Activated CD4-positive, alpha-beta T cell treated with anti-CD3 and anti-CD28 coated beads, Interleukin-2, amount 10 ng/mL, durations not matched to agents 24 days and 14 days (primary cell): ENCODE data around the gene MAIP1. TPM values are rescaled to one million over a fixed set of nuclear protein-coding genes. Genes with fewer than 3 reads are reported as not detected.
"Not testable (repeated sequence)": the region's sequence is repeated elsewhere in the genome, so short reads cannot be mapped to it uniquely, and the experiment has no call there.

ENCODE experiments used
- DNase-seq: peaks from one replicate; pipeline ENCODE4 v3.0.0; 2022
- H3K27ac Mint-ChIP-seq: one replicate; pipeline ENCODE4 v1.8.0; 2022; ENCODE audit warnings: mild to moderate bottlenecking, mixed read lengths
- H3K27me3 Mint-ChIP-seq: one replicate; pipeline ENCODE4 v1.8.0; 2022; ENCODE audit warnings: mixed read lengths
- H3K36me3 Mint-ChIP-seq: one replicate; pipeline ENCODE4 v1.8.0; 2022; ENCODE audit warnings: low read depth, mild to moderate bottlenecking, mixed read lengths
- H3K4me1 Mint-ChIP-seq: one replicate; pipeline ENCODE4 v1.8.0; 2021; ENCODE audit warnings: mixed read lengths
- H3K4me3 Mint-ChIP-seq: one replicate; pipeline ENCODE4 v1.8.0; 2022; ENCODE audit warnings: mild to moderate bottlenecking, moderate library complexity, mixed read lengths
- H3K9me3 Mint-ChIP-seq: one replicate; pipeline ENCODE4 v1.8.0; 2021; ENCODE audit warnings: mixed read lengths
- intact Hi-C: fragments of 100-400 bp; cut with micrococcal nuclease; formaldehyde crosslinking; loops from one replicate; pipeline ENCODE4 v1.15.1; 2023
- total RNA-seq: library from RNA; stranded (reverse); gene quantifications from 2 replicates; pipeline ENCODE4 v1.2.3, GENCODE V29; 2022

MAIP1 gene
- total RNA-seq = 27.9 and 29.6 TPM in 2 replicates

- peak; percentile 94 for DNase-seq
- intact Hi-C loops = loop anchor here (1.0 to 5.0 kb wide), 2 partner anchors 44 to 857 kb away; partner anchors contain the start of genes BZW1 and C2orf69
- H3K4me3 Mint-ChIP-seq = peak within 1 kb of the TSS; percentile 98
- H3K9me3 Mint-ChIP-seq = no peaks in the 10 kb centered on the region
- H3K27me3 Mint-ChIP-seq = no peaks in the 10 kb centered on the region
- peaks cover 42% of the 10 kb centered on the region for H3K4me1 Mint-ChIP-seq
- H3K27ac Mint-ChIP-seq = peak within 1 kb of the TSS; percentile 96
- peaks cover 31% of the 10 kb centered on the region for H3K36me3 Mint-ChIP-seq
Measured at GRCh38 chr2:199955339-199956061, at the start of gene MAIP1, which contains the start of gene TYW5. MAIP1 (plus strand) TSS chr2:199955582; CDS start chr2:199955799, 217 bp downstream. TYW5 (minus strand) TSS chr2:199955491; CDS start chr2:199955470, 21 bp downstream.

- intact Hi-C loops = no loop called here
- no peaks in the 10 kb centered on the region for H3K9me3 Mint-ChIP-seq
- no peak for DNase-seq
- H3K4me1 Mint-ChIP-seq = peaks cover 12% of the 10 kb centered on the region
- peaks cover 4% of the 10 kb centered on the region for H3K36me3 Mint-ChIP-seq
- no peak overlapping the region for H3K4me3 Mint-ChIP-seq
- H3K27me3 Mint-ChIP-seq = peaks cover 28% of the 10 kb centered on the region
- no peak overlapping the region for H3K27ac Mint-ChIP-seq
Measured at GRCh38 chr2:199907008-199907714, 48.2 kb upstream of the MAIP1 start.

- Mint-ChIP-seq H3K9me3 (no peaks in the 10 kb centered on the region), H3K4me3 (peak overlapping the region; percentile 99), H3K27ac (peak overlapping the region; percentile 97), H3K36me3 (peaks cover 13% of the 10 kb centered on the region), H3K4me1 (peaks cover 31% of the 10 kb centered on the region), H3K27me3 (peaks cover 11% of the 10 kb centered on the region)
- intact Hi-C loops = loop anchor here (1.0 to 5.0 kb wide), 4 partner anchors 45 to 616 kb away; partner anchors contain the start of genes MAIP1, SGO2, SPATS2L and TYW5
- no peak for DNase-seq
Measured at GRCh38 chr2:199910338-199911051, 44.9 kb upstream of the MAIP1 start.

- peaks cover 31% of the 10 kb centered on the region for H3K4me1 Mint-ChIP-seq
- peak; percentile 97 for DNase-seq
- intact Hi-C loops = loop anchor here (1.0 to 5.0 kb wide), 4 partner anchors 44 to 615 kb away; partner anchors contain the start of genes MAIP1, SGO2, SPATS2L and TYW5
- H3K27me3 Mint-ChIP-seq = peaks cover 6% of the 10 kb centered on the region
- peak within 1 kb of the TSS; percentile 99 for H3K4me3 Mint-ChIP-seq
- peaks cover 20% of the 10 kb centered on the region for H3K36me3 Mint-ChIP-seq
- H3K9me3 Mint-ChIP-seq = no peaks in the 10 kb centered on the region
- peak within 1 kb of the TSS; percentile 97 for H3K27ac Mint-ChIP-seq
Measured at GRCh38 chr2:199911052-199911876, 44.1 kb upstream of the MAIP1 start, which contains the start of gene C2orf69. C2orf69 (plus strand) TSS chr2:199911293; CDS start chr2:199911439, 146 bp downstream.

GRCh38 chr2:199911877-199912161 is 43.6 kb upstream of the MAIP1 start:
- Mint-ChIP-seq H3K36me3 (peaks cover 25% of the 10 kb centered on the region), H3K27me3 (peaks cover 3% of the 10 kb centered on the region), H3K4me1 (peaks cover 31% of the 10 kb centered on the region), H3K4me3 (peak overlapping the region; percentile 99), H3K27ac (peak overlapping the region; percentile 97), H3K9me3 (no peaks in the 10 kb centered on the region)
- intact Hi-C loops = loop anchor here (1.0 to 5.0 kb wide), 4 partner anchors 43 to 614 kb away; partner anchors contain the start of genes MAIP1, SGO2, SPATS2L and TYW5
- DNase-seq = no peak

GRCh38 chr2:199912553-199913114 is 42.7 kb upstream of the MAIP1 start:
- H3K36me3 Mint-ChIP-seq = peaks cover 33% of the 10 kb centered on the region
- not testable (repeated sequence) for H3K9me3 Mint-ChIP-seq, H3K27me3 Mint-ChIP-seq
- H3K4me1 Mint-ChIP-seq = peaks cover 31% of the 10 kb centered on the region
- peak overlapping the region; percentile 99 for H3K4me3 Mint-ChIP-seq
- DNase-seq = peak; percentile 57
- peak overlapping the region; percentile 14 for H3K27ac Mint-ChIP-seq
- intact Hi-C loops = loop anchor here (5.0 kb wide), 1 partner anchor 395 kb away; the partner anchor contains the start of gene SPATS2L

- Mint-ChIP-seq H3K27ac (peak overlapping the region; percentile 1), H3K4me1 (peaks cover 31% of the 10 kb centered on the region), H3K9me3 (no peaks in the 10 kb centered on the region), H3K27me3 (no peaks in the 10 kb centered on the region), H3K36me3 (peaks cover 49% of the 10 kb centered on the region), H3K4me3 (peak overlapping the region; percentile 18)
- intact Hi-C loops = loop anchor here (5.0 kb wide), 1 partner anchor 393 kb away; the partner anchor contains the start of gene SPATS2L
- peak; percentile 54 for DNase-seq
Measured at GRCh38 chr2:199914372-199914958, 40.9 kb upstream of the MAIP1 start.

GRCh38 chr2:199916980-199917379 is 38.4 kb upstream of the MAIP1 start:
- Mint-ChIP-seq H3K9me3 (no peaks in the 10 kb centered on the region), H3K4me3 (no peak overlapping the region), H3K27ac (no peak overlapping the region), H3K4me1 (peaks cover 22% of the 10 kb centered on the region), H3K27me3 (no peaks in the 10 kb centered on the region), H3K36me3 (peaks cover 52% of the 10 kb centered on the region)
- peak; percentile 44 for DNase-seq
- intact Hi-C loops = no loop called here

- Mint-ChIP-seq H3K36me3 (peaks cover 42% of the 10 kb centered on the region), H3K4me3 (no peak overlapping the region), H3K27me3 (no peaks in the 10 kb centered on the region), H3K9me3 (no peaks in the 10 kb centered on the region), H3K4me1 (peaks cover 19% of the 10 kb centered on the region), H3K27ac (no peak overlapping the region)
- peak; percentile 50 for DNase-seq
- intact Hi-C loops = no loop called here
Measured at GRCh38 chr2:199922856-199923255, 32.5 kb upstream of the MAIP1 start.

- H3K27ac Mint-ChIP-seq = peak overlapping the region; percentile 30
- intact Hi-C loops = no loop called here
- H3K4me1 Mint-ChIP-seq = peaks cover 19% of the 10 kb centered on the region
Measured at GRCh38 chr2:199923924-199924323, 31.5 kb upstream of the MAIP1 start.

GRCh38 chr2:199926806-199927205 is 28.6 kb upstream of the MAIP1 start:
- Mint-ChIP-seq H3K4me1 (peaks cover 17% of the 10 kb centered on the region), H3K27me3 (no peaks in the 10 kb centered on the region), H3K9me3 (no peaks in the 10 kb centered on the region), H3K4me3 (no peak overlapping the region), H3K27ac (no peak overlapping the region), H3K36me3 (peaks cover 43% of the 10 kb centered on the region)
- intact Hi-C loops = no loop called here
- peak; percentile 0 for DNase-seq

More at GRCh38 chr2:199923924-199924323, 31.5 kb upstream of the MAIP1 start:
- peak; percentile 48 for DNase-seq
- no peaks in the 10 kb centered on the region for H3K9me3 Mint-ChIP-seq
- peaks cover 40% of the 10 kb centered on the region for H3K36me3 Mint-ChIP-seq
- H3K27me3 Mint-ChIP-seq = no peaks in the 10 kb centered on the region
- H3K4me3 Mint-ChIP-seq = no peak overlapping the region

GRCh38 chr2:199928226-199928625 is 27.2 kb upstream of the MAIP1 start:
- Mint-ChIP-seq H3K36me3 (peaks cover 44% of the 10 kb centered on the region), H3K27ac (no peak overlapping the region)
- intact Hi-C loops = no loop called here

More at GRCh38 chr2:199928226-199928625, 27.2 kb upstream of the MAIP1 start:
- Mint-ChIP-seq H3K9me3 (no peaks in the 10 kb centered on the region), H3K27me3 (no peaks in the 10 kb centered on the region), H3K4me3 (no peak overlapping the region), H3K4me1 (peaks cover 16% of the 10 kb centered on the region)
- peak; percentile 14 for DNase-seq
